NCI-H2107 treated with DMSO at 0.1 percent for 48 hours (cell line): ENCODE measurements around the gene UBE2J2.
"Not testable (repeated sequence)": the region's sequence is repeated elsewhere in the genome, so short reads cannot be mapped to it uniquely, and the experiment has no call there.

ENCODE experiments used
- DNase-seq: peaks from one replicate; lab custom pipeline; 2025; ENCODE audit not compliant: unreplicated experiment; lab: John Stamatoyannopoulos, UW

Gene UBE2J2

GRCh38 chr1:1259540-1259939, 14.1 kb downstream of the UBE2J2 start:
- DNase-seq = no peak

GRCh38 chr1:1259119-1259488, 14.6 kb downstream of the UBE2J2 start:
- no peak for DNase-seq

DNA sequence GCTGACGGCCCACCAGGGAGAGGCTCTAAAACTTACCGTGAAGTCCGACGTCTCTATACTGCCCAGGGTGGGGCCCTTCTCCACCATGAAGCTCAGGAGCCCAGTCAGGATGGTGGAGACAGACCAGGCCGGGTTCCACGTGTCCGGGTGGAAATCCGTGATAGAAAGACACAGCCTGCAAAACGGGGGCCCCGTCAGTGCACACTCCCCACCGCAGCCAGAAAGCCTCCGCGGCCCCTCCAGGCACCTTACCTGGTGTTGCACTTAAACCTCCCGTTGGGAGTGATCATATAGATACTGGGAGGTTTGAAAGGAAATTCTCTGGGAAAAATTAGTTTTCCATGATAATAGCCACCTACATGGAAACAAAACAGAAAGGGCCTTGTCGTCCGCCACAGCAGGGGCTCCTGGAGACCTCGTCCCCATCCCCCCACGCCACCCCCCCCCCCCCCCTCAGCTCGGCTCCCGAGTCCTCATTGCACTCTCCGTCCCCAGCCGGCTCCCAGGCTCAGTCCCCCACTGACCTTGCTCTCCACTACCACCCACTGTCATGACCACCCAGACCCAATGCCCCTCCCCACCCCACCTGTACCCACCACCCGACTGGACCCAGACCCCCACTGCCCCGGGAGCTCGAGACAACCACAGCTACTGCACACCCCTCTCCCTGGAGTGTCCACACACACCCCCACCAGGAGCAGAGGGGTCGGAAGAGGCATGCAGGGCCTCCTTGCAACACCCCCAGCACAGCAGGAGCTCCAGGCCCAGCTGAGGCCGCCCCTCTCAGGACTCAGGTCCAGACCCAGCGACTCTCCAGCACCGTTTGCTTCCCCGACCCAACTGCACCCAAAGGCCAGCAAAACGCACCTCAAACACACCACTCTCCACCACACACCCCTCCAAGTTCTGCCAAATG, 16.4 kb downstream of the UBE2J2 start:
- DNase-seq = no peak

- no peak for DNase-seq
These were observed 18.0 kb downstream of the UBE2J2 start for GRCh38 chr1:1255611-1256010.

DNA sequence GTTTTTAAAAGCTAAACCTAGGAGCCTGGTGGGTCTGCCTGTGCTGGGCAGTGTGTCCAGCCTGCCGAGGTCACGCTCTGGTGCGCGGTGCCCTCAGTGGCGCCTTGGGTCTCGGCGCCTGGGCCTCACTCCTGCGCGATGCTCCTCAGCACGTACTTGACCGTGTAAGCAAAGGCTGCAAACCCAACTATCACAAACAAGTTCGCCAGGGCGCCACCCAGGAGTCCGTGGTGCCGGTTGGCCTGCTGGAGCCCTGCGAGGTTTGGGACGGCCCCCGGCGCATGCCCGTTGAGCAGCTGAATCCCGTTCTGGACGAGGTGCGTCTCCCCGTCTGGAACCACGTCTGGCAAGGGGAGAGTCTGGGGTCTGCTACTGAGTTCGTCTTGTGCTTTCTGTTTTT, 18.6 kb downstream of the UBE2J2 start:
- DNase-seq = no peak

DNA sequence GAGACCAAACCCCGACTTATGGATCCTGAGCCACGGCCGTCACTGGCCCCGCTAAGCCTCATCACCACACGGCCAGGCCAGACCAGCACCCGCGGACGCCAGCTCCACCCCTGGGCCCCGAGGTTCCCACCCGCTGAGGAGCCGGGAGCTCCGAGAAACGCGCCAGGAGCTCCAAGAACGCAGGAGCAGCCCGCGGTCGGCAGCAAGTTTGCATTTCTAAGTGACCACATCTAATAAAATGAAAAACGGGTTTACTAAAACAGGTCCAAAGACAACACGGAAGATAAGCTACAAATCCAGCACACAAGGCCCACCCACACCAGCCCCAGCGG, 19.0 kb downstream of the UBE2J2 start:
- DNase-seq = no peak

GRCh38 chr1:1253972-1254666, 19.5 kb downstream of the UBE2J2 start:
- DNase-seq = no peak

DNA sequence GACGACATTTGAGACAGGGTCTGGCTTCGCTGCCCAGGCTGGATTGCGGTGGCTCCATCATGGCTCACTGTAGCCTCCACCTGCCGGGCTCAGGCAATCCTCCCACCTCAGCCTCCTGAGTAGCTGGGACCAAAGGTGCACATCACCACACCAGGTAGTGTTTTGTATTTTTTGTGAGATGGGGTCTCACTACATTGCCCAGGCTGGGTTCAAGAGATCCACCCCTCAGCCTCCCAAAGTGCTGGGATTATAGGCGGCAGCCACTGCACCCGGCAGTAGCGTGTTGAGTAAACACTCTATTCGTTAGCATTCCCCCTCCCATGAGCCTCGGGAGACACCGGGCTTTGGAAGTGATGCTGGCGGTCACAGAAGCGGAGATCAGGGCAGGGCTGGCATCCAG, 20.3 kb downstream of the UBE2J2 start:
- no peak for DNase-seq

GRCh38 chr1:1250786-1251284, 22.8 kb downstream of the UBE2J2 start:
- no peak for DNase-seq

- not testable (repeated sequence) for DNase-seq
These were observed 25.4 kb downstream of the UBE2J2 start for GRCh38 chr1:1248009-1248913.

GRCh38 chr1:1247341-1247913, 26.2 kb downstream of the UBE2J2 start:
- no peak for DNase-seq

DNA sequence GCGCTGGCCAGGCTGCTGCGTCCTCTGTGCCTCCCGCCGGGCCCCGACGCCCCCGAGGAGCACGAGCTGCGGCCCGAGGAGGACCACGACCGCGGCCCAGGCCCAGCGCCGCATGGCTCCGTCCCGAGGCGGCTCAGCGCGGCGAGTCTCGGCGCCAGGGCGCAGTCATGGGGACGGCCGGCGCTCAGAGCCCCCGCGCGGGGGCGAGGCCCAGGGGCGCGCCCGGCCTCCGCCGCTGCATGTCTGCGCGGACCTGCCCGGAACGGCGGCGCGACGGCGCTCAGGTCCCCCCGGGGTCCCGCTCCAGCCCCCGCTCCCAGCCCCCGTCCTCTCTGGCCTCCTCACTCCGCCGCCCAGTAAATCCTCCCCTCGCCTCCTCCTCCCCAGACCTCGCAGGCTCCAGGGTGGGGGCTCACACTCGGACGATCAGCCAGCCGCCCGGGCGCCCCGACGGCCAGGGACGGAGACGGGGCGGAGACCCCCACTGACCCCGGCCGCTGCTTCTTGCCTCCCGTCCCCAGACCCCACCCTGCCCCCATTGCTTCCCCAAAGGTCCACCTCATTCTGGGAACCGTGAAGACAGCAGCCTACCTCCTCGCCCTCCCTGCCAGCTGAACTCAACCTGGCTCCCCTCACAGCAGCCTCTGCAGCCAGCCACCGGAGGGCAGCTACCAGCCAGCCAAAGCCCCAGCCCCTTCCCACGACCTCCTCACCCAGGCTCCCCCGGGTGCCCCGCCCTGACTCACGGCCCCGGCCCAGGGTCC, 26.9 kb downstream of the UBE2J2 start, which contains the start of gene C1QTNF12:
Gene C1QTNF12 (minus strand): TSS at position 146 of the 764 bp plus-strand sequence. CDS start 32 bp downstream, at position 114.
- no peak for DNase-seq

DNA sequence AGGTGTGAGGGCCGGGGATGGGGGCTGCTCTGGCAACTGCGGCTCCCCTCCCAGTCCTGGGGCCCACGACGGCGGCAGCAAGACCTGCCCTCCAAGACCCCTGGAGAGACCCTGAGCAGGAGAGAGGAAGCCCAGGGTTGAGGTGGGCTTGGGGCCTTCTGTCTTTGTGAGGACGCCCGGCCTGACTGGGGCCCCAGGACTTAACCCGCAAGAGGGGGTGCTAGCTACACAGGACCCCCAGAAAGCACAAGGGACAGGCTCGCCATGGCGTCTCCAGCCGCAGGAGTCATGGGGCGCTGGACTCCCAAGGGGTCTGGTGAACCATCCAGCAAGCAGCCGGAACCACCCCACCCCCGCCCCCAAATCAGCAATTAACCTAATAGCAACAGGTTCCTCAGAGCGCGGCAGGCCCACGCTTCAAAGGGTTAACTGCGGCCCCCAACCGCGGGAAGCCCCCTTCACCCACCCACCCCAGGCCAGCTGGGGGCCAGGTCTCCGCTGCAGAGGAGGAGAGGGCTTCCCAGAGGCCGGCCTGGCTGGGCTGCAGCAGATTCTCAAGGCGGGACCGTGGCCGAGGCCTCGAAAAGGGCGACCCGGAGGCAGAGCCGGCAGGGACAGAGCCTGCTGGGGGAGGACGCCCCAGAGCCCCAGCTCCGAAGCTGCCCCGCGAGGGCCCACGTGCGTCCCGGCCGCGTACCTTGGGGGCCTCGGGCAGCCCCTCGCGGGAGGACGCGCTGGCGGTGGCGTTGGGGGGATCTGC, 27.7 kb downstream of the UBE2J2 start:
- no peak for DNase-seq

GRCh38 chr1:1245178-1245816, 28.4 kb downstream of the UBE2J2 start:
- no peak for DNase-seq

DNA sequence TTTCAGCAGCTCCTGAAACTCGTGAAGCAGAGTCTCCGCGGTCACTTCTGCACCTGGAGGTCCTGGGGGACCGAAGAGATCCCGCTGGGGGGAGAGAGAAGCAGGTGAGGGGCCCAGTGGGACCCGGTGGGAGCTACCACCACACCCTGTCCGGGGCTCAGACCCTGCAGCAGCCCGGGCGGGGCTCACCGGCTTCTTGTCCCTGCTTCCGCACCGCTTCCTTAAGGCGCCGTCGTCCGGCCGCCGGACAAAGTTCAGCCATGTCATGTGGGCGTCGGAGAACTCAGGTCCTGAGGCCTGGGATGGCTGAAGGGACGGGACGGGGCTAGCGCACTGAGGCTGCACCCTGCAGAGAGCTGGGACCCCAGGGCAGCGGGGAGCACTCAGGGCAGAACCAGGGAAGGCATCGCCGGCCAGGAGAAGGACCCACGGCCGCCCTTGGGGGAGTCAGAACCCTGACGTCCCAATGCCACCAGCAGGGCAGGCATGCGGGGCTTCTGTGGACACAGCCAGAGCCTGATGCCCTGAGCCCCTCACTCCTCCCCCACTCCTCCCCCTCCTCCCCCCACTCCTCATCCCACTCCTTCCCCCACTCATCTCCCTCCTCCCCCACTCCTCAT, 29.4 kb downstream of the UBE2J2 start:
- DNase-seq = no peak

- no peak for DNase-seq
These were observed 29.9 kb downstream of the UBE2J2 start for GRCh38 chr1:1243807-1244191.

DNA sequence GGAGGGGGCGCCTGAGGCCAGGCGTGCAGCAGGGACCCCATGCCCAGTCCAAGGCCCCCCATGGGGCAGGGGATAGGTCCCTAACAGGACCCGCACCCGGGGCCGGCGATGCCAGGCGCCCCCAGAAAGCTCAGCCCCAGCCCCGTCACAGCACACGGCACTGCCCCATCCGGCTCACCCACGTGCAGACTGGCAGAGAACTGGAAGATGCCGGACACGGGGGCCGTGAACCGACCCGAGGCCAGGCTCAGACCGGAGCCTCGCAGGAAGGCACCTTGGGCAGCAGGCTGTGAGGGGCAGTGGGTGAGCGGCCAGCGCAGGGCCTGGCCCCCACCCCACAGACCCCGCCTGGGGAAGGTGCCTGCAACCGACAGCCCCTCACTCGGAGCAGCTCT, 30.4 kb downstream of the UBE2J2 start:
- no peak for DNase-seq

DNA sequence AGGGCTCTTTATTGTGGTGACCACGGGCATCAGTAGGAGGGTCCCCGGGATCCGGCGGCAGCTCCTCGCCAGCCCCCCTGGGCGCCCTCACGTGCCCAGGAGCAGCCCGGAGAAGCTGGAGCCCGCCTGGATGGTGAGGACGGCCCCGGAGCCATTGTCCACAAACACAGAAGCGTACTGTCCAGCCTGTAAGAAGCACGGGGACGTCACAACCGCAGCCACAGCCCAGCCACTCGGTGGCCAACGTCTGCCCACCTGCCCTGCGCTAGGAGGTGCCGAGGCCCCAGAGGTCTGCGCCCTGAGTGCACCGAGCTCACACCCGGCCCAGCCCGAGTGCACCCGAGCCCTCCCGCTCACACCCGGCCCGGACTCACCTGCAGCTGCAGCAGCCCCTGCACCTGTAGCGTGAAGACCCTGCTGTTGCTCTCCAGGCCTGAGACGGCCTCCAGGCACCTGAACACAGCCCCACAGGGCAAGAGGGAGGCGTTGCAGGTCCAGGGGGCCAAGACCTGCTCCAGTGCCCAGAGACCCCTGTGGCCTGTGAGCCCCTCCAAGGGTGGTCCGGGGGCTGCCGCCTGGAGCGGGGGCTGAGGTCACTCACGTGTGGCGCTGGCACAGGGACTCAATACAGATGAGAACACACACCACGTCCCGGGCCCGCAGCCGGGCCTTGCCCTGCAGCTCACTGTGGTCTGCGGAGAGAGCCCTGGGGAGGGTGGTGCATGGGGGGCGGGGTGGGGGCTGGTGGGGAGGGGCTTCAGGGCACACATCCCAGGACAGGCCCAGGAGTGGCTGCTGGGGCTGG, 31.0 kb downstream of the UBE2J2 start:
- DNase-seq = no peak
